ENCODE measurements around the gene IFITM2. TPM values are rescaled to one million over a fixed set of nuclear protein-coding genes. Genes with fewer than 3 reads are reported as not detected.

The IFITM2 gene
- total and polyA plus RNA-seq, 2 of the 13 experiments (the other 11 are each of a cell fraction or from before 2014, with no cell fraction given) = 13.8 to 267 TPM

- no peak for TF ChIP-seq SOX6 (IDR thresholded peaks at IDR 0.05)
- TF ChIP-seq SOX6 (CRISPR knock-in tag; IDR thresholded peaks at IDR 0.05) = peak; percentile 18; the same call in 1 of the 2 replicates
- no peak for TF ChIP-seq ZNF431 (CRISPR knock-in tag; IDR thresholded peaks at IDR 0.05; ENCODE audit: borderline replicate concordance, low read depth)
- TF ChIP-seq, protein P1, sequence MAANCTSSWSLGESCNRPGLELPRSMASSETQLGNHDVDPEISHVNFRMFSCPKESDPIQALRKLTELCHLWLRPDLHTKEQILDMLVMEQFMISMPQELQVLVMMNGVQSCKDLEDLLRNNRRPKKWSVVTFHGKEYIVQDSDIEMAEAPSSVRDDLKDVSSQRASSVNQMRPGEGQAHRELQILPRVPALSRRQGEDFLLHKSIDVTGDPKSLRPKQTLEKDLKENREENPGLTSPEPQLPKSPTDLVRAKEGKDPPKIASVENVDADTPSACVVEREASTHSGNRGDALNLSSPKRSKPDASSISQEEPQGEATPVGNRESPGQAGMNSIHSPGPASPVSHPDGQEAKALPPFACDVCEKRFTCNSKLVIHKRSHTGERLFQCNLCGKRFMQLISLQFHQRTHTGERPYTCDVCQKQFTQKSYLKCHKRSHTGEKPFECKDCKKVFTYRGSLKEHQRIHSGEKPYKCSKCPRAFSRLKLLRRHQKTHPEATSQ (CRISPR knock-in tag; IDR thresholded peaks at IDR 0.05; ENCODE audit: borderline replicate concordance) = no peak
- TF ChIP-seq ZNF780A (CRISPR knock-in tag; IDR thresholded peaks at IDR 0.05) = no peak
- peak; percentile 52; the same call in 1 of the 2 replicates for TF ChIP-seq SMAD9 (CRISPR knock-in tag; IDR thresholded peaks at IDR 0.05)
- TF ChIP-seq MAX (IDR thresholded peaks at IDR 0.05) = peak; percentile 28; the same call in 1 of the 2 replicates
- no peak for TF ChIP-seq ELK4 (CRISPR knock-in tag; IDR thresholded peaks at IDR 0.05; ENCODE audit: borderline replicate concordance)
- no peak for TF ChIP-seq TSC22D2 (CRISPR knock-in tag; IDR thresholded peaks at IDR 0.05; ENCODE audit: borderline replicate concordance)
- no peak for TF ChIP-seq SAP130 (CRISPR knock-in tag; IDR thresholded peaks at IDR 0.05; ENCODE audit: low read depth)
- 0 out of 2 replicates have a peak, but pooled peaks have one; percentile 6 for TF ChIP-seq MYC (CRISPR knock-in tag; IDR thresholded peaks at IDR 0.05; ENCODE audit: borderline replicate concordance)
- no peak for TF ChIP-seq FOXC1 (CRISPR knock-in tag; IDR thresholded peaks at IDR 0.05; ENCODE audit: borderline replicate concordance)
- TF ChIP-seq RFXANK (CRISPR knock-in tag; IDR thresholded peaks at IDR 0.05) = no peak
- no peak for TF ChIP-seq SMYD3 (CRISPR knock-in tag; IDR thresholded peaks at IDR 0.05)
- TF ChIP-seq ELF3 (CRISPR knock-in tag; IDR thresholded peaks at IDR 0.05) = peak; percentile 44
- TF ChIP-seq, protein P2, sequence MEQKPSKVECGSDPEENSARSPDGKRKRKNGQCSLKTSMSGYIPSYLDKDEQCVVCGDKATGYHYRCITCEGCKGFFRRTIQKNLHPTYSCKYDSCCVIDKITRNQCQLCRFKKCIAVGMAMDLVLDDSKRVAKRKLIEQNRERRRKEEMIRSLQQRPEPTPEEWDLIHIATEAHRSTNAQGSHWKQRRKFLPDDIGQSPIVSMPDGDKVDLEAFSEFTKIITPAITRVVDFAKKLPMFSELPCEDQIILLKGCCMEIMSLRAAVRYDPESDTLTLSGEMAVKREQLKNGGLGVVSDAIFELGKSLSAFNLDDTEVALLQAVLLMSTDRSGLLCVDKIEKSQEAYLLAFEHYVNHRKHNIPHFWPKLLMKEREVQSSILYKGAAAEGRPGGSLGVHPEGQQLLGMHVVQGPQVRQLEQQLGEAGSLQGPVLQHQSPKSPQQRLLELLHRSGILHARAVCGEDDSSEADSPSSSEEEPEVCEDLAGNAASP (CRISPR knock-in tag; IDR thresholded peaks at IDR 0.05; ENCODE audit: borderline replicate concordance) = no peak
- TF ChIP-seq, protein P3, sequence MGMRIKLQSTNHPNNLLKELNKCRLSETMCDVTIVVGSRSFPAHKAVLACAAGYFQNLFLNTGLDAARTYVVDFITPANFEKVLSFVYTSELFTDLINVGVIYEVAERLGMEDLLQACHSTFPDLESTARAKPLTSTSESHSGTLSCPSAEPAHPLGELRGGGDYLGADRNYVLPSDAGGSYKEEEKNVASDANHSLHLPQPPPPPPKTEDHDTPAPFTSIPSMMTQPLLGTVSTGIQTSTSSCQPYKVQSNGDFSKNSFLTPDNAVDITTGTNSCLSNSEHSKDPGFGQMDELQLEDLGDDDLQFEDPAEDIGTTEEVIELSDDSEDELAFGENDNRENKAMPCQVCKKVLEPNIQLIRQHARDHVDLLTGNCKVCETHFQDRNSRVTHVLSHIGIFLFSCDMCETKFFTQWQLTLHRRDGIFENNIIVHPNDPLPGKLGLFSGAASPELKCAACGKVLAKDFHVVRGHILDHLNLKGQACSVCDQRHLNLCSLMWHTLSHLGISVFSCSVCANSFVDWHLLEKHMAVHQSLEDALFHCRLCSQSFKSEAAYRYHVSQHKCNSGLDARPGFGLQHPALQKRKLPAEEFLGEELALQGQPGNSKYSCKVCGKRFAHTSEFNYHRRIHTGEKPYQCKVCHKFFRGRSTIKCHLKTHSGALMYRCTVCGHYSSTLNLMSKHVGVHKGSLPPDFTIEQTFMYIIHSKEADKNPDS (CRISPR knock-in tag; IDR thresholded peaks at IDR 0.05) = no peak
- TF ChIP-seq ZBTB7B (CRISPR knock-in tag; IDR thresholded peaks at IDR 0.05) = 0 out of 2 replicates have a peak, but pooled peaks have one; percentile 39
- peak; percentile 25; the same call in 1 of the 2 replicates for TF ChIP-seq ZFX (CRISPR knock-in tag; IDR thresholded peaks at IDR 0.05; ENCODE audit: low read depth)
- TF ChIP-seq, protein P4, sequence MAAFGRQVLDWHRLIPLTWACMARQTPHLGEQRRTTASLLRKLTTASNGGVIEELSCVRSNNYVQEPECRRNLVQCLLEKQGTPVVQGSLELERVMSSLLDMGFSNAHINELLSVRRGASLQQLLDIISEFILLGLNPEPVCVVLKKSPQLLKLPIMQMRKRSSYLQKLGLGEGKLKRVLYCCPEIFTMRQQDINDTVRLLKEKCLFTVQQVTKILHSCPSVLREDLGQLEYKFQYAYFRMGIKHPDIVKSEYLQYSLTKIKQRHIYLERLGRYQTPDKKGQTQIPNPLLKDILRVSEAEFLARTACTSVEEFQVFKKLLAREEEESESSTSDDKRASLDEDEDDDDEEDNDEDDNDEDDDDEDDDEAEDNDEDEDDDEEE (CRISPR knock-in tag; IDR thresholded peaks at IDR 0.05) = no peak
- TF ChIP-seq KDM2A (CRISPR knock-in tag; IDR thresholded peaks at IDR 0.05; ENCODE audit: borderline replicate concordance, low read depth) = peak; percentile 23; the same call in 1 of the 2 replicates
- no peak for TF ChIP-seq NFKBIZ (CRISPR knock-in tag; IDR thresholded peaks at IDR 0.05)
Observed at GRCh38 chr11:326842-327580, 19.4 kb downstream of the IFITM2 start (continued).

Measured in HepG2 (cell line).